Measurements from ENCODE around the gene TTLL9. TPM values are rescaled to one million over a fixed set of nuclear protein-coding genes. Genes with fewer than 3 reads are reported as not detected.
A peak's percentile ranks its signal among the peaks of the same experiment; 100 is the strongest.

Gene TTLL9
- total RNA-seq, 1 donor from 2014 or later, result 0.52 TPM

- Histone ChIP-seq H3K27me3 (ENCODE audit: control insufficient read depth in 3 of 3, insufficient read depth in 3 of 3, low read length in 3 of 3) (peaks cover 36 to 65% (median 54%) of the 10 kb centered on the region in 3 donors), H3K27ac (ENCODE audit: low read depth, low read length) (no peak overlapping the region), H3K4me3 (ENCODE audit: low read length in 3 of 3) (no peak overlapping the region), H3K4me1 (ENCODE audit: control insufficient read depth in 3 of 3, insufficient read depth in 3 of 3, low read length in 3 of 3) (peaks cover 10 to 15% (median 14%) of the 10 kb centered on the region in 3 donors), H3K9ac (ENCODE audit: low read depth in 1 of 3, low read length in 3 of 3) (no peak overlapping the region), H3K9me3 (ENCODE audit: control insufficient read depth in 3 of 3, low read length in 3 of 3) (no peaks in the 10 kb centered on the region), H3K36me3 (ENCODE audit: control insufficient read depth in 3 of 3, insufficient read depth in 3 of 3, low read length in 3 of 3) (no peaks in the 10 kb centered on the region)
Measured at GRCh38 chr20:31857861-31858759, 12.3 kb upstream of the TTLL9 start.

- peaks cover 36 to 65% (median 54%) of the 10 kb centered on the region in 3 donors for H3K27me3 ChIP-seq (ENCODE audit: control insufficient read depth in 3 of 3, insufficient read depth in 3 of 3, low read length in 3 of 3)
- H3K4me1 ChIP-seq (ENCODE audit: control insufficient read depth in 3 of 3, insufficient read depth in 3 of 3, low read length in 3 of 3), result peaks cover 10 to 15% (median 14%) of the 10 kb centered on the region in 3 donors
- H3K4me3 ChIP-seq (ENCODE audit: low read length in 3 of 3), result no peak overlapping the region
- no peak overlapping the region for H3K27ac ChIP-seq (ENCODE audit: low read depth, low read length)
- no peaks in the 10 kb centered on the region for H3K36me3 ChIP-seq (ENCODE audit: control insufficient read depth in 3 of 3, insufficient read depth in 3 of 3, low read length in 3 of 3)
- H3K9me3 ChIP-seq (ENCODE audit: control insufficient read depth in 3 of 3, low read length in 3 of 3), result no peaks in the 10 kb centered on the region
- no peak overlapping the region for H3K9ac ChIP-seq (ENCODE audit: low read depth in 1 of 3, low read length in 3 of 3)
Measured at GRCh38 chr20:31858760-31859083, 11.7 kb upstream of the TTLL9 start.

- Histone ChIP-seq H3K36me3 (ENCODE audit: control insufficient read depth in 3 of 3, insufficient read depth in 3 of 3, low read length in 3 of 3) (no peaks in the 10 kb centered on the region), H3K4me1 (ENCODE audit: control insufficient read depth in 3 of 3, insufficient read depth in 3 of 3, low read length in 3 of 3) (peaks cover 10 to 15% (median 14%) of the 10 kb centered on the region in 3 donors), H3K9me3 (ENCODE audit: control insufficient read depth in 3 of 3, low read length in 3 of 3) (no peaks in the 10 kb centered on the region), H3K27me3 (ENCODE audit: control insufficient read depth in 3 of 3, insufficient read depth in 3 of 3, low read length in 3 of 3) (peaks cover 36 to 65% (median 54%) of the 10 kb centered on the region in 3 donors), H3K9ac (ENCODE audit: low read depth in 1 of 3, low read length in 3 of 3) (no peak overlapping the region), H3K4me3 (ENCODE audit: low read length in 3 of 3) (no peak overlapping the region), H3K27ac (ENCODE audit: low read depth, low read length) (no peak overlapping the region)
Measured at GRCh38 chr20:31859266-31859997, 11.0 kb upstream of the TTLL9 start.

GRCh38 chr20:31859998-31860380 lies 10.4 kb upstream of the TTLL9 start:
- Histone ChIP-seq H3K36me3 (ENCODE audit: control insufficient read depth in 3 of 3, insufficient read depth in 3 of 3, low read length in 3 of 3) (no peaks in the 10 kb centered on the region), H3K9me3 (ENCODE audit: control insufficient read depth in 3 of 3, low read length in 3 of 3) (no peaks in the 10 kb centered on the region), H3K27ac (ENCODE audit: low read depth, low read length) (no peak overlapping the region), H3K9ac (ENCODE audit: low read depth in 1 of 3, low read length in 3 of 3) (no peak overlapping the region), H3K4me1 (ENCODE audit: control insufficient read depth in 3 of 3, insufficient read depth in 3 of 3, low read length in 3 of 3) (peaks cover 10 to 15% (median 14%) of the 10 kb centered on the region in 3 donors), H3K27me3 (ENCODE audit: control insufficient read depth in 3 of 3, insufficient read depth in 3 of 3, low read length in 3 of 3) (peaks cover 36 to 62% (median 54%) of the 10 kb centered on the region in 3 donors), H3K4me3 (ENCODE audit: low read length in 3 of 3) (no peak overlapping the region)

- Histone ChIP-seq H3K4me3 (ENCODE audit: low read length in 3 of 3) (peak overlapping the region; percentile 10 to 65 (median 51)), H3K36me3 (ENCODE audit: control insufficient read depth in 3 of 3, insufficient read depth in 3 of 3, low read length in 3 of 3) (no peaks in the 10 kb centered on the region), H3K9me3 (ENCODE audit: control insufficient read depth in 3 of 3, low read length in 3 of 3) (no peaks in the 10 kb centered on the region), H3K9ac (ENCODE audit: low read depth in 1 of 3, low read length in 3 of 3) (no peak overlapping the region), H3K27me3 (ENCODE audit: control insufficient read depth in 3 of 3, insufficient read depth in 3 of 3, low read length in 3 of 3) (peaks cover 36 to 56% (median 51%) of the 10 kb centered on the region in 3 donors), H3K4me1 (ENCODE audit: control insufficient read depth in 3 of 3, insufficient read depth in 3 of 3, low read length in 3 of 3) (peaks cover 10 to 15% (median 14%) of the 10 kb centered on the region in 3 donors), H3K27ac (ENCODE audit: low read depth, low read length) (no peak overlapping the region)
Measured at GRCh38 chr20:31860390-31861134, 9.9 kb upstream of the TTLL9 start.

GRCh38 chr20:31861135-31861384 lies 9.4 kb upstream of the TTLL9 start:
- Histone ChIP-seq H3K27me3 (ENCODE audit: control insufficient read depth in 3 of 3, insufficient read depth in 3 of 3, low read length in 3 of 3) (peaks cover 36 to 56% (median 50%) of the 10 kb centered on the region in 3 donors), H3K36me3 (ENCODE audit: control insufficient read depth in 3 of 3, insufficient read depth in 3 of 3, low read length in 3 of 3) (no peaks in the 10 kb centered on the region), H3K9ac (ENCODE audit: low read depth in 1 of 3, low read length in 3 of 3) (peak overlapping the region in 1 of 3 donors; percentile 40), H3K4me1 (ENCODE audit: control insufficient read depth in 3 of 3, insufficient read depth in 3 of 3, low read length in 3 of 3) (peaks cover 10 to 15% (median 14%) of the 10 kb centered on the region in 3 donors), H3K27ac (ENCODE audit: low read depth, low read length) (no peak overlapping the region), H3K4me3 (ENCODE audit: low read length in 3 of 3) (peak overlapping the region in 2 of 3 donors; percentile 51 to 65), H3K9me3 (ENCODE audit: control insufficient read depth in 3 of 3, low read length in 3 of 3) (no peaks in the 10 kb centered on the region)

- Histone ChIP-seq H3K27me3 (ENCODE audit: control insufficient read depth in 3 of 3, insufficient read depth in 3 of 3, low read length in 3 of 3) (peaks cover 36 to 51% (median 49%) of the 10 kb centered on the region in 3 donors), H3K9me3 (ENCODE audit: control insufficient read depth in 3 of 3, low read length in 3 of 3) (no peaks in the 10 kb centered on the region), H3K27ac (ENCODE audit: low read depth, low read length) (no peak overlapping the region), H3K9ac (ENCODE audit: low read depth in 1 of 3, low read length in 3 of 3) (peak overlapping the region in 1 of 3 donors; percentile 40), H3K4me3 (ENCODE audit: low read length in 3 of 3) (peak overlapping the region in 2 of 3 donors; percentile 51 to 65), H3K36me3 (ENCODE audit: control insufficient read depth in 3 of 3, insufficient read depth in 3 of 3, low read length in 3 of 3) (no peaks in the 10 kb centered on the region), H3K4me1 (ENCODE audit: control insufficient read depth in 3 of 3, insufficient read depth in 3 of 3, low read length in 3 of 3) (peaks cover 10 to 15% (median 14%) of the 10 kb centered on the region in 3 donors)
Measured at GRCh38 chr20:31861385-31862156, 8.9 kb upstream of the TTLL9 start.

GRCh38 chr20:31862157-31862470 lies 8.3 kb upstream of the TTLL9 start:
- Histone ChIP-seq H3K4me1 (ENCODE audit: control insufficient read depth in 3 of 3, insufficient read depth in 3 of 3, low read length in 3 of 3) (peaks cover 10 to 15% (median 14%) of the 10 kb centered on the region in 3 donors), H3K27me3 (ENCODE audit: control insufficient read depth in 3 of 3, insufficient read depth in 3 of 3, low read length in 3 of 3) (peaks cover 36 to 46% (median 46%) of the 10 kb centered on the region in 3 donors), H3K9me3 (ENCODE audit: control insufficient read depth in 3 of 3, low read length in 3 of 3) (no peaks in the 10 kb centered on the region), H3K36me3 (ENCODE audit: control insufficient read depth in 3 of 3, insufficient read depth in 3 of 3, low read length in 3 of 3) (no peaks in the 10 kb centered on the region), H3K4me3 (ENCODE audit: low read length in 3 of 3) (no peak overlapping the region), H3K27ac (ENCODE audit: low read depth, low read length) (no peak overlapping the region), H3K9ac (ENCODE audit: low read depth in 1 of 3, low read length in 3 of 3) (peak overlapping the region in 1 of 3 donors; percentile 25)

GRCh38 chr20:31862506-31862905 lies 7.9 kb upstream of the TTLL9 start:
- H3K36me3 ChIP-seq (ENCODE audit: control insufficient read depth in 3 of 3, insufficient read depth in 3 of 3, low read length in 3 of 3), result no peaks in the 10 kb centered on the region
- H3K4me1 ChIP-seq (ENCODE audit: control insufficient read depth in 3 of 3, insufficient read depth in 3 of 3, low read length in 3 of 3), result peaks cover 10 to 15% (median 14%) of the 10 kb centered on the region in 3 donors
- no peak overlapping the region for H3K9ac ChIP-seq (ENCODE audit: low read depth in 1 of 3, low read length in 3 of 3)
- no peaks in the 10 kb centered on the region for H3K9me3 ChIP-seq (ENCODE audit: control insufficient read depth in 3 of 3, low read length in 3 of 3)
- no peak overlapping the region for H3K4me3 ChIP-seq (ENCODE audit: low read length in 3 of 3)
- peaks cover 33 to 47% (median 42%) of the 10 kb centered on the region in 3 donors for H3K27me3 ChIP-seq (ENCODE audit: control insufficient read depth in 3 of 3, insufficient read depth in 3 of 3, low read length in 3 of 3)
- H3K27ac ChIP-seq (ENCODE audit: low read depth, low read length), result no peak overlapping the region

Measured in skeletal muscle tissue (tissue), 4 donors.